ENCODE measurements around the gene ATXN7L3. TPM values are rescaled to one million over a fixed set of nuclear protein-coding genes. Genes with fewer than 3 reads are reported as not detected.

ATXN7L3 gene
- total RNA-seq, 1 experiment from 2014 or later: 36.9 TPM

DNA sequence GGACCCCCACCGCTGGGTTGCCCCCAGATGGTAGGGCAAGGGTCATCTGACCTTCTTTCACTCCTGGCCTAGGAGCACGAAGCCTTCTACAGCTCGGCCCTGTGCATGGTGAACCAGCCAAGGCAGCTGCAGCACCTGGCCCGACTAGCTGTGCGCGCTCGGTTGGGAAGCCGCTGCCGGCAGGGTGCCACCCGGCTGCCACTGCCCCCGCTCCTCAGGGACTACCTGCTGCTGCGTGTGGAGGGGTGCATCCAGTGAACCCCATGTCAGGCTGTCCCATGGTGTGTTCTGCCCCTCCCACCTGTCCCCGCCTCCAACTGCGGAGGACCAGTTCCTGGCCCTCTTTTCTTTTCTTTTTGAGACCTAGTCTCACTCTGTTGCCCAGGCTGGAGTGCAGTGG is 21.6 kb downstream of the ATXN7L3 start:
- no peak for TF ChIP-seq EZH2 (IDR thresholded peaks at IDR 0.05; ENCODE audit: borderline replicate concordance, low read depth, low read length, poor library complexity, severe bottlenecking)
- TF ChIP-seq, protein P1, sequence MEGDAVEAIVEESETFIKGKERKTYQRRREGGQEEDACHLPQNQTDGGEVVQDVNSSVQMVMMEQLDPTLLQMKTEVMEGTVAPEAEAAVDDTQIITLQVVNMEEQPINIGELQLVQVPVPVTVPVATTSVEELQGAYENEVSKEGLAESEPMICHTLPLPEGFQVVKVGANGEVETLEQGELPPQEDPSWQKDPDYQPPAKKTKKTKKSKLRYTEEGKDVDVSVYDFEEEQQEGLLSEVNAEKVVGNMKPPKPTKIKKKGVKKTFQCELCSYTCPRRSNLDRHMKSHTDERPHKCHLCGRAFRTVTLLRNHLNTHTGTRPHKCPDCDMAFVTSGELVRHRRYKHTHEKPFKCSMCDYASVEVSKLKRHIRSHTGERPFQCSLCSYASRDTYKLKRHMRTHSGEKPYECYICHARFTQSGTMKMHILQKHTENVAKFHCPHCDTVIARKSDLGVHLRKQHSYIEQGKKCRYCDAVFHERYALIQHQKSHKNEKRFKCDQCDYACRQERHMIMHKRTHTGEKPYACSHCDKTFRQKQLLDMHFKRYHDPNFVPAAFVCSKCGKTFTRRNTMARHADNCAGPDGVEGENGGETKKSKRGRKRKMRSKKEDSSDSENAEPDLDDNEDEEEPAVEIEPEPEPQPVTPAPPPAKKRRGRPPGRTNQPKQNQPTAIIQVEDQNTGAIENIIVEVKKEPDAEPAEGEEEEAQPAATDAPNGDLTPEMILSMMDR (conservative IDR thresholded peaks at IDR 0.05; ENCODE audit: low read depth, low read length): no peak
- Histone ChIP-seq H3K4me3 (ENCODE audit: low read depth, low read length, poor library complexity, severe bottlenecking) (no peak overlapping the region), H3K27ac (ENCODE audit: low read depth, low read length, poor library complexity, severe bottlenecking) (no peak overlapping the region), H3K4me1 (ENCODE audit: insufficient read depth, low read length, poor library complexity, severe bottlenecking) (no peaks in the 10 kb centered on the region), H3K36me3 (ENCODE audit: insufficient read depth, low read length, poor library complexity, severe bottlenecking) (no peaks in the 10 kb centered on the region), H3K9me3 (ENCODE audit: low read depth, low read length, poor library complexity, severe bottlenecking) (no peaks in the 10 kb centered on the region), H3K27me3 (replicated peaks; ENCODE audit: insufficient read depth, low read depth, low read length, poor library complexity) (no peaks in the 10 kb centered on the region)
- CTCF ChIA-PET: no interaction called here
- POLR2A ChIA-PET (ENCODE audit: low non-redundant PET): no interaction called here
- BruUV-seq (replicated peaks): no TSS peak
- DNase-seq (ENCODE audit: low spot score): no peak
- intact Hi-C loops (cut with micrococcal nuclease; ENCODE audit: unreplicated experiment): no loop called here

DNA sequence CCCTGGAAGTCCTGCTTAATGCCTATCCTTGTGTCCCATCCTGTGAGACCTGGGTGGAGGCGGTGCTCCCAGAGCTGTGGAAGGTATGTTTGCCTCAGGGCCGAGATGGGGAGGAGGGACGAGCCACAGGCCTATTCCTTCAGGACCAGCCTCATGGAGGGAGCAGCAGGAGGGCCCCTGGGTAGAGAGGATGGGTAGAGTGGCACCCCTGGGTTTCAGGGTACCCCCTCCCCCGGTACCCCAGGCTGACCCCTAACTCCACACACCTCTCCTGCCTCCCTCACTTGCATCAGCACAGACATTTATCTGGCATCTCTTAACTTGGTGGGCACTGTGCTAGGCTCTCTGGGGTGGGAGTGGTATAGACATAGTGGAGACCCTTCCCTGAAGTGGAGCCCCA is 22.0 kb downstream of the ATXN7L3 start:
- no TSS peak for BruUV-seq (replicated peaks)
- ChIA-PET CTCF (no interaction called here), POLR2A (ENCODE audit: low non-redundant PET) (no interaction called here)
- Histone ChIP-seq H3K4me3 (ENCODE audit: low read depth, low read length, poor library complexity, severe bottlenecking) (no peak overlapping the region), H3K27ac (ENCODE audit: low read depth, low read length, poor library complexity, severe bottlenecking) (no peak overlapping the region), H3K27me3 (replicated peaks; ENCODE audit: insufficient read depth, low read depth, low read length, poor library complexity) (no peaks in the 10 kb centered on the region), H3K4me1 (ENCODE audit: insufficient read depth, low read length, poor library complexity, severe bottlenecking) (no peaks in the 10 kb centered on the region), H3K36me3 (ENCODE audit: insufficient read depth, low read length, poor library complexity, severe bottlenecking) (no peaks in the 10 kb centered on the region), H3K9me3 (ENCODE audit: low read depth, low read length, poor library complexity, severe bottlenecking) (no peaks in the 10 kb centered on the region)
- no peak for DNase-seq (ENCODE audit: low spot score)
- intact Hi-C loops (cut with micrococcal nuclease; ENCODE audit: unreplicated experiment): no loop called here
- no peak for TF ChIP-seq EZH2 (IDR thresholded peaks at IDR 0.05; ENCODE audit: borderline replicate concordance, low read depth, low read length, poor library complexity, severe bottlenecking)
- TF ChIP-seq, protein P1 (conservative IDR thresholded peaks at IDR 0.05; ENCODE audit: low read depth, low read length): no peak

DNA sequence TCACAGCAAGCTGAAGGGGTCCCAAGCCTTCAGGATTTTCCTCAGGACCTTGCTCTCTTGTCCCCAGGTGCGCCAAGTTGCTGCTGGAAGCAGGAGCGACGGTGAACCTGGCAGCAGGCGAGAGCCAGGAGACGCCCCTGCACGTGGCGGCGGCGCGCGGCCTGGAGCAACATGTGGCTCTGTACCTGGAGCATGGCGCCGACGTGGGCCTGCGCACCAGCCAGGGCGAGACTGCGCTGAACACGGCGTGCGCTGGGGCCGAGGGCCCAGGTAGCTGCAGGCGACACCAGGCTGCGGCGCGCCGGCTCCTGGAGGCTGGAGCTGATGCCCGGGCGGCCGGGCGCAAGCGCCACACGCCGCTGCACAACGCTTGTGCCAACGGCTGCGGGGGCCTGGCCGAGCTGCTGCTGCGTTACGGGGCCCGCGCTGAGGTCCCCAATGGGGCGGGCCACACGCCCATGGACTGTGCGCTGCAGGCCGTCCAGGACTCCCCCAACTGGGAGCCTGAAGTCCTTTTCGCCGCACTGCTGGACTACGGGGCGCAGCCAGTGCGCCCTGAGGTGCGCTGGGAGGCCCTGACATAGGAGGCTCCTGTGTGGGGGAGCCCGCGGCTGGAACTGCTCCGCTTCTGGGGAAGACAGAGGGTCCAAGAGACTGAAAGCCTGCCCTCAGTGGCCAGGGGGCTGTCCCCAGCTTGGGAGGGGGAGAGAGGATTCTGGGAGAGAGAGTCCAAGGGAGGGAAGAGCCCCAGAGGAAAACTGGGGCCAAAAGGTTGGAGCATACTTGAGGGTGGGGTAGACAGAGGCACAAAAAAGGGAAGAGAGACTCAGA is 22.8 kb downstream of the ATXN7L3 start:
- H3K9me3 ChIP-seq (ENCODE audit: low read depth, low read length, poor library complexity, severe bottlenecking): no peaks in the 10 kb centered on the region
- no peaks in the 10 kb centered on the region for H3K27me3 ChIP-seq (replicated peaks; ENCODE audit: insufficient read depth, low read depth, low read length, poor library complexity)
- ChIA-PET CTCF (no interaction called here), POLR2A (ENCODE audit: low non-redundant PET) (no interaction called here)
- no peaks in the 10 kb centered on the region for H3K36me3 ChIP-seq (ENCODE audit: insufficient read depth, low read length, poor library complexity, severe bottlenecking)
- H3K4me3 ChIP-seq (ENCODE audit: low read depth, low read length, poor library complexity, severe bottlenecking): no peak overlapping the region
- H3K27ac ChIP-seq (ENCODE audit: low read depth, low read length, poor library complexity, severe bottlenecking): no peak overlapping the region
- TF ChIP-seq, protein P1 (conservative IDR thresholded peaks at IDR 0.05; ENCODE audit: low read depth, low read length): no peak
- no peak for TF ChIP-seq EZH2 (IDR thresholded peaks at IDR 0.05; ENCODE audit: borderline replicate concordance, low read depth, low read length, poor library complexity, severe bottlenecking)
- DNase-seq (ENCODE audit: low spot score): no peak
- intact Hi-C loops (cut with micrococcal nuclease; ENCODE audit: unreplicated experiment): no loop called here
- BruUV-seq (replicated peaks): no TSS peak
- H3K4me1 ChIP-seq (ENCODE audit: insufficient read depth, low read length, poor library complexity, severe bottlenecking): no peaks in the 10 kb centered on the region
